Activated naive CD8-positive, alpha-beta T cell treated with anti-CD3 and anti-CD28 coated beads, Interleukin-2, amount 50 U/mL, for 24 hours (primary cell): Measurements from ENCODE around the gene GHRH.

Source experiments
- ATAC-seq: fragments of 150-1000 bp; cut with Tn5 transposase; one replicate; pipeline ENCODE4 v1.10.0; 2021
- DNase-seq: peaks from one replicate; pipeline ENCODE4 v3.0.0; 2021
- H3K27ac Mint-ChIP-seq: one replicate; pipeline ENCODE4 v1.8.0; 2021; ENCODE audit warnings: mild to moderate bottlenecking, mixed read lengths
- H3K27me3 Mint-ChIP-seq: one replicate; pipeline ENCODE4 v1.8.0; 2021; ENCODE audit warnings: mixed read lengths
- H3K36me3 Mint-ChIP-seq: one replicate; pipeline ENCODE4 v1.8.0; 2021; ENCODE audit warnings: low read depth, mixed read lengths
- H3K4me1 Mint-ChIP-seq: one replicate; pipeline ENCODE4 v1.8.0; 2021; ENCODE audit warnings: mixed read lengths
- H3K4me3 Mint-ChIP-seq: one replicate; pipeline ENCODE4 v1.8.0; 2021; ENCODE audit warnings: mild to moderate bottlenecking, moderate library complexity, mixed read lengths
- H3K9me3 Mint-ChIP-seq: one replicate; pipeline ENCODE4 v1.8.0; 2021; ENCODE audit warnings: mixed read lengths

The GHRH gene

DNA sequence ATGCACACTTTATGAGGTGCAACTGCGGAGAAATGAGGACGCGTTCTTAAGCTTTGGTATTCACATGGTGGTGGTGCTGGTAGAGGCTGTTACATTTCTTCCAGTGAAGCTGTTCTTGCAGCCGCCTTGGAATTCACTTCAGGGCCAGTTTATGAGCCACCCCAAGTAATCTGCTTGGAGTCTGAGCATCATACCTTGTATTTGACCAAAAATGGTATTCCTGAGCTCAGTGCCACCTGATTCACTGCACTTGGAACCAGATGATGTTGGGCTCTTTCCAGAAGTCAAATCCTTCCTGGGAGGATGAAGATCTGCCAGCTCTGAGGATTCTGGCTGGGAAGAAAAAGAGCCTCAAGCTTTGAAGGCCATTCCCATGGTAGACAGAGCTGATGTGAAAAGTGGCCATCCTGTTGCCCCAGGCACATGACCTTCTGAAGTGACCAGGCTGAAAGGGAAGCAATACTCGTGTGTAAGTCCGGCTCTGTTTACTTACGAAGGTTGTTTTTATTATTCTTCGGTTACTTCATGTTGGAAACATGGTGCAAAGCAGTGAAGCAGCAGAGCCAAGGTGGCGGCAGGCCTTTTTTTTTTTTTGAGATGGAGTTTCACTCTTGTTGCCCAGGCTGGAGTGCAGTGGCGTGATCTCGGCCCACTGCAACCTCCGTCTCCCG, 35.6 kb upstream of the GHRH start:
- ATAC-seq = no peak

DNA sequence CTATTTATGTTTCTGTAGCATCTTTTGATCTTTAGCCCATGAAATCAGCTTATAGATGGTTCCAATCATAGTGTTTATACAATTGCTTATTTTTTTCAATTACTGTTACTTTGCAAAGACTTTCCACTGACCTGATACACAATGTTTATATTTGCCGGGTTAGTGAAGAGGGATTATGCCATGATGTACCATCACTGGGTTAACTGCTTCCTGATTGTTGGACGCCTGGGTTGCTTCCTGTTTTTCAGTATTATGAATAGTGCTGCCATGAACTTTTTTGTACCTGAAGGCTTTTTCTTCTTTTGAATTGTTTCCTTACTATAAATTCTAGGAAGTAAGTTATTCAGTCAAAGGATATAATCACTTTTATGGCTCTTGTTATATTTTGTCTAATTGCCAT, 34.8 kb upstream of the GHRH start:
- ATAC-seq (no peak), DNase-seq (no peak)
- Mint-ChIP-seq H3K27ac (no peak overlapping the region), H3K4me3 (no peak overlapping the region), H3K27me3 (no peaks in the 10 kb centered on the region), H3K9me3 (no peaks in the 10 kb centered on the region), H3K4me1 (peaks cover 45% of the 10 kb centered on the region), H3K36me3 (peaks cover 50% of the 10 kb centered on the region)

More for the DNA sequence above, 35.6 kb upstream of the GHRH start:
- Mint-ChIP-seq H3K27ac (no peak overlapping the region), H3K4me1 (peaks cover 39% of the 10 kb centered on the region), H3K36me3 (peaks cover 53% of the 10 kb centered on the region), H3K27me3 (no peaks in the 10 kb centered on the region), H3K9me3 (no peaks in the 10 kb centered on the region), H3K4me3 (no peak overlapping the region)
- no peak for DNase-seq

DNA sequence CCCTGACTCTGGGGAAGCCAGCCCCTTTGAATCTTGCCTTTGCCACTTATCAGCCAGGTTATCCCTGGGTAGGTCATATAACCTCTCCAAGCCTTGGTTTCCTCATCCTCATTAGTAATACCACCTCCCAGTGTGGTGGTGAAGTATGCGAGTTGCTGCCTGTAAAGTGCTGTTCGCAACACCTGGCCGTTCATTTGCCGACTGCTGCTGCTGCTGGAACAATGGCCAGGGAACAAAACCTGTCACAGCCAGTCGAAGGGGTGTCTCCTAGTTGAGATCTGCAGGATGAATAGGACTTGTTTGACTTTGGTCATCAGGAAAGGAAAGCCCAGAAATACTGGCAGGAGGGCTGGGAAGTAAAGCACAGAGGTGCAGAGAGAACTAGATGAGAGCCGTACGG, 34.0 kb upstream of the GHRH start:
- ATAC-seq (no peak), DNase-seq (no peak)
- peaks cover 50% of the 10 kb centered on the region for H3K36me3 Mint-ChIP-seq
- no peaks in the 10 kb centered on the region for H3K9me3 Mint-ChIP-seq
- no peak overlapping the region for H3K27ac Mint-ChIP-seq
- H3K4me1 Mint-ChIP-seq = peaks cover 52% of the 10 kb centered on the region
- H3K27me3 Mint-ChIP-seq = no peaks in the 10 kb centered on the region
- H3K4me3 Mint-ChIP-seq = no peak overlapping the region

DNA sequence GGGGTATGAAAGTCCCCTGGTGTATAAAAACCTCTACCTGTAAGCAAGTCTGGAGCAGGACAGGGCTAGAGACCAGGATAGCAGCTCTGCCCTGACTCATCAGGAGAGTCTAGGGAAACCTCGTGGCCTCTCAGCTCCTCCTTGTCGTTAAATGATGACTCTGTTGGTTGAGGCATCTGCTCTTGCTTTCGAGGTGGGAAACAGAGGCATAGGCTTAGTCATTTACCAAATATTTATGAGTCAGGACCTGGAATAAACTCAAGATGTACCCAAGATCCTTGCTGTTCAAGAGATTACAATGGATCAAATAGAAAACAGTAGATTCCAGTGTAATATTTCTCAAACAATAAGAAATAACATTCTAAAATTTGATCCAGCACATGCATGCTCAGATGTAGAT, 33.4 kb upstream of the GHRH start:
- Mint-ChIP-seq H3K4me1 (peaks cover 52% of the 10 kb centered on the region), H3K27me3 (no peaks in the 10 kb centered on the region), H3K27ac (no peak overlapping the region), H3K36me3 (peaks cover 44% of the 10 kb centered on the region), H3K4me3 (no peak overlapping the region), H3K9me3 (no peaks in the 10 kb centered on the region)
- ATAC-seq = peak; percentile 84
- DNase-seq = no peak

DNA sequence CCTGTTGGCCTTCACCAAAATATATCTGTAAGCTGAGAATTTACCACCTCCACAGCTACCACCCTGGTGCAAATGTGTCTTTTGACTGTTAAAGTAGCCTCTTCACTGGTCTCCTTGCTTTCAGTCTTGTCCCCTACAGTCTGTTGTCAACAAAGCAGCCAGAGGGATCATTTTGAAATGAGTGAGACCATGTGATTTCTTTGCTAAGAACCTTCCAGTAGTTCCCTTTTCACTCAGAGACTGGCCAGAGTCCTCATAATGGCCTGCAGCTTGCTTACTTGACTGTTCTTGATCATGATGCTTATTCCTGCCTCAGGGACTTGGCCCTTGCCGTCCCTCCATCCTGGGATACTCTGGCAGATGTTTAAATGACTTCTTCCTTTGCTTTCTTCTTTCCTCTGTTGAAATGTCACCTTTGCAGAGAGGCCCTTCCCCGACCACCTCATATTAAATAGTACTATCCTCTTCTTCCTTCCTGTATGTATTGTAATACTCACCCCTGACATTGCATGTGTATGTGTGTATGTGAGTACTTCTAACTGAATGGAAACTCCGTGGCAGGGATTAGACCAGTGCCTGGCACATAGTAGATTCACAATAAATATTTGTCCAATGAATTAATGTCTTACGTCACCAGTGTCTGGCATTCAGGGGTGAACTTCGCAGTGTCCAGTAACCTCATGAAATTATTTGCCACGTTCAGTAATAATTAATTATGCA, 32.8 kb upstream of the GHRH start:
- H3K27me3 Mint-ChIP-seq = no peaks in the 10 kb centered on the region
- H3K9me3 Mint-ChIP-seq = no peaks in the 10 kb centered on the region
- no peak for ATAC-seq
- H3K27ac Mint-ChIP-seq = no peak overlapping the region
- H3K4me1 Mint-ChIP-seq = peaks cover 52% of the 10 kb centered on the region
- DNase-seq = no peak
- no peak overlapping the region for H3K4me3 Mint-ChIP-seq
- H3K36me3 Mint-ChIP-seq = peaks cover 42% of the 10 kb centered on the region

DNA sequence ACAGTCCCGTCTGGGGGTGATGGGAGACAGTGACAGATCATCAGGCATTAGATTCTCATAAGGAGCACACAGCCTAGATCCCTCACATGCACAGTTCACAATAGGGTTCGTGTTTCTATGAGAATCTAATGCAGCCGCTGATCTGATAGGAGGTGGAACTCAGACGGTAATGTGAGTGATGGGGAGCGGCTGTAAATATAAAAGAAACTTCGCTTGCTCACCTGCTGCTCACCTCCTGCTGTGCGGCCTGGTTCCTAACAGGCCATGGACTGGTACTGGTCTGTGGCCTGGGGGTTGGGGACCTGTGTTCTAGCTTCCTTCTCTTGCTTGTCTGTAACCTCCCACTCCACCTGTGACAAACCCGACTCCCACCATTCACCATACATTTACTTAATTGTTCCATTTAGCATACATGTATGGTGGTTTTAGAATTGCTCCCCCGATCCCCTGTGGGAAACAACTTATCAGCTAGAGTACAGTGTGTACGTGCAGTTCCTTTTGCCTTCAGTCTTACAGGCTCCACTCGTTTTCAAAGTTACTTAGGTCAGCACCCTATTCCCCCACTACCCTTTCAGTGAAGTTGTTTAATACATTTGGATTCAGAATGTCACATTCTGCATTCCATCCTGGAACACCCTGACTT, 31.8 kb upstream of the GHRH start:
- Mint-ChIP-seq H3K4me3 (no peak overlapping the region), H3K4me1 (peaks cover 57% of the 10 kb centered on the region), H3K27me3 (no peaks in the 10 kb centered on the region), H3K36me3 (peaks cover 38% of the 10 kb centered on the region), H3K9me3 (no peaks in the 10 kb centered on the region), H3K27ac (peak overlapping the region; percentile 15)
- DNase-seq = no peak
- no peak for ATAC-seq

DNA sequence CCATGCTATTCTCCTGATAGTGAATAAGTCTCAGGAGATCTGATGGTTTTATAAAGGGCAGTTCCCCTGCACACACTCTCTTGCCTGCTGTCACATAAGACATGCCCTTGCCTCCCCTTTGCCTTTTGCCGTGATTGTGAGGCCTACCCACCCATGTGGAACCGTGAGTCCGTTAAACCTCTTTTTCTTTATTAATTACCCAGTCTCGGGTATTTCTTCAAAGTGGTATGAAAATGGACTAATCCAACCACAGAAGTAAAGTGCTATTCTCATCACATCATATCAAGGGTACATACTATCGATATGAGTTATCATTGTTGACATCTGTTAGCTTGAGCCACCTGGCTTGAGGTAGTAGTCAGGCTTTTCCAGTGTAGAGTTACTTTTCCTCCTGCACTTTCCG, 30.1 kb upstream of the GHRH start:
- Mint-ChIP-seq H3K4me3 (peak overlapping the region; percentile 35), H3K27ac (no peak overlapping the region), H3K27me3 (no peaks in the 10 kb centered on the region), H3K9me3 (no peaks in the 10 kb centered on the region), H3K4me1 (peaks cover 56% of the 10 kb centered on the region), H3K36me3 (peaks cover 33% of the 10 kb centered on the region)
- ATAC-seq (no peak), DNase-seq (no peak)

DNA sequence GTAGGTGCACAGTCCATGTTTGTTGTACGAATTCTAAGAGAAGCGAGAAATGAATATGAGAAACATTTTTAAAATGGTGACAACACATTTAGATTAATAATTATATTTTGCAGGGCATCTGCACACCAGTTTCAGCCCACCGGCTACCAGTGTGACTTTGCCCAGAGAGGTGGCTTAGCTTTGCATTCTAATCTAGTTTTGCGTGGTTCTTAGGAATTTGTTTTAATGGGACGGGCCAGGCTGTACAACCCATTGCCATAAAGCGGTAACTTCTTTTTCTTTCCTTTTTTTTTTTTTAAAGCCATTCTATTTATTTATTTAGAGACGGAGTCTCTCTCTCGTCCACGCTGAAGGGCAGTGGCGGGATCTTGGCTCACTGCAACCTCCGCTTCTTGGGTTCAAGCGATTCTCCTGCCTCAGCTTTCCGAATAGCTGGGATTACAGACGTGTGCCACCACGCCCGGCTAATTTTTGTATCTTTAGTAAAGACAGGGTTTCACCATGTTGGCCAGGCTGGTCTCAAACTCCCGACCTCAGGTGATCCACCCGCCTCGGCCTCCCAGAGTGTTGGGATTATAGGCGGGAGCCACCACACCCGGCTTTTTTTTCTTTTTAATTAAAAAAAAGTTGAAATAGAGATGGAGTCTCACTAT, 28.7 kb upstream of the GHRH start:
- Mint-ChIP-seq H3K4me1 (peaks cover 44% of the 10 kb centered on the region), H3K4me3 (peak overlapping the region; percentile 87), H3K9me3 (no peaks in the 10 kb centered on the region), H3K27ac (peak overlapping the region; percentile 96), H3K27me3 (no peaks in the 10 kb centered on the region), H3K36me3 (peaks cover 30% of the 10 kb centered on the region)
- DNase-seq = no peak
- no peak for ATAC-seq

DNA sequence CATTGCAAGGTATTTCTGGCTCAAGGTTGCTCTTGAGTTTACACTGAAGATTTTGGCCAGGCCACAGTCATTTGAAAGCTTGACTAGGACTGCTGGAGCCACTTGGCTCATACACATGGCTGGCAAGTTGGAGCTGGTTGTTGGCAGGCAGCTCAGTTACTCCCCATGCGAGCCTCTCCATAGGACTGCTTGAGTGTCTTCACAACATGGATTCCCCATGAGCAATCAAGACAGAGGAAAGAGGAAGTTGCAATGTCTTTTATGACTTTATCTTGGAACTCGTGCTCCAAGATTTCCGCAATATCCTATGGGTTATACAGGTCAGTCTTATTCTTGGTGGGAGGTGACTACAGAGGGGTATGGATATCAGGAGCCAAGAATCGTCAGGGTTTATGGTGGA, 26.5 kb upstream of the GHRH start:
- Mint-ChIP-seq H3K4me1 (peaks cover 24% of the 10 kb centered on the region), H3K36me3 (peaks cover 18% of the 10 kb centered on the region), H3K9me3 (no peaks in the 10 kb centered on the region), H3K4me3 (peak overlapping the region; percentile 87), H3K27me3 (no peaks in the 10 kb centered on the region), H3K27ac (no peak overlapping the region)
- ATAC-seq (no peak), DNase-seq (no peak)

DNA sequence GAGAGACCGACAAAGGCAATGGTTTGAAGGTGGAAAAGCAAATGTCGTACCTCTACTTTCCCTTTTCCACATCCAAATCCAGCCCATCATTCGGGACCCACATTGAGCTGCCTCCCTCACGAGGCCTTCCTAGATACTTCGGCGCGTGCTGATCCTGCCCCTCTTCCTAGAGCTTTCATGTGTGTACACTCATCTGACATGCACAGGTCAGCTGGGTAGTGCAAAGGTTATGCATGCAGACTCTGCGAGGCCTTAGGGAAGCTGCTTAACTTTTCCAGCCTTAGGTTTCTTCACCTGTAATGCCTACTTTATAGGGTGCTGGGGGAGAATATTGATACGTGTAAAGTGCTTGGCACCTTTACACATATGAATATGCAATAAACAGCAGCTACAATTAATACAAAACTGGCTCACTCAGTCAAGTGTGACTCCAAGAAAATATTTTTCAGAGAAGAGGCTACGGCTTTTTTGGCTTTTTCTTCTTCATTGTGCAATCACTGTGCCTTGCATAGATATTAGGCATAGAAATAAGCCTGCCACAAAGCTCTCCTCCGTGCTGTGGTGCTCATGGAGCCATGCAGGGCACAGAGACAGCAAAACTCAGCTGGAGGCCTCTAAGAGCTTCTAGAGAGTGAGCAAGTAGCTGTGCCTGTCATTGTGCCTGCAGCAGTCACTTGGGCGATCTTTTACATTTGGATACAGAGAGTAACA, 24.2 kb upstream of the GHRH start:
- H3K4me3 Mint-ChIP-seq = no peak overlapping the region
- H3K27ac Mint-ChIP-seq = no peak overlapping the region
- DNase-seq = no peak
- peaks cover 9% of the 10 kb centered on the region for H3K4me1 Mint-ChIP-seq
- H3K27me3 Mint-ChIP-seq = no peaks in the 10 kb centered on the region
- peaks cover 2% of the 10 kb centered on the region for H3K36me3 Mint-ChIP-seq
- no peaks in the 10 kb centered on the region for H3K9me3 Mint-ChIP-seq
- no peak for ATAC-seq

DNA sequence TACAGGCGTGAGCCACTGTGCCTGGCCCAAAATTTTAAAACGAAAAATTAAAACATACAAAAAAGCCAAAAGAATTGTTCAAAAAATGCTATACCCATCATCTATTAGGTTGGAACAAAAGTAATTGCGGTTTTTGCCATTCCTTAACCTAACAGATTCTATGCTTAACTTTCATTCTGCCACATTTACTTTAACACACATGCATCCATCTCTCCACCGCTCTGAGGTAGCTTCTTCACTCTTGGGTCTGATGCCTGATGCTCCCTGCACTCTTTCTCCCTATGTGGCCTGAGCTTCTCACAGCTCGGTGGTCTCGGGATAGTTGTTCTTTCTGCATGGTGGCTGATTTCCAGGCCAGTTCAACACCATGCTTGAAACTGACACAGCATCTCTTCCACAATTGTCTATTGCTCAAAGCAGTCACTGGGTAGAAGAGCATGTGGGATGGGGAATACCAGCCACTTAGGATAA, 23.1 kb upstream of the GHRH start:
- Mint-ChIP-seq H3K4me1 (peaks cover 6% of the 10 kb centered on the region), H3K36me3 (peaks cover 2% of the 10 kb centered on the region), H3K9me3 (no peaks in the 10 kb centered on the region), H3K27me3 (no peaks in the 10 kb centered on the region), H3K27ac (no peak overlapping the region), H3K4me3 (no peak overlapping the region)
- DNase-seq = no peak
- ATAC-seq = no peak

DNA sequence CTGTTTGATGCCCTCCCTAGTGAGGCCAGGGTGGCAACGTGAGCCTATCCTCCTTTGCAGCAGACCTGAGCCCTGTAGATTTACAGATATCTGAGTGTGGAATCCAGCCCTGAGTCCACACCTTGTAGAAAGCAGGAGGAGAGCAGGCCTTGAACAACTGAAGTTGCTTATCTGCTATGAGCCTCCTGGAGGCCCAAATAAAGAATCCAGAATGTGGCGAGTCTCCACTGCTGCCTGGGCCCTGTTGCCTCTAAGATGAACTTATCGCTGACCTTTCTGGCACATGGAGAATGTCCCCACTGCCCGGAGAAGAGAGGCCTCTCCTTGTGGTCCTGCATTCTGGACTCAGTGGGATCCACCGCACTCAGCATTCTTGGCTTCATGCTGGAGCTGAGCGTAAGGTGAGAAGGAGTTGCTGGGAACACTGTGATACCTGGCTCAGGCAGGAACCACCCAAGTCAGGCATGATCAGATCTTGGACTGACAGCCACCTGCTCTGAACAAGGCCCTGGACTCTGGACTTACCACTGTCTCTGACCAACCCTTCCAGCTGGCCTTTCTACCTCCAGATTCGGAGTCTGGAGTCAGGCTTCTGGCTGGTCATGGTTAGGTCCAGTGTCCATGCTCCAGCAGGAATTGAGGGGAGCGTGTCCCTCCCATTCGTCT, 22.0 kb upstream of the GHRH start:
- Mint-ChIP-seq H3K36me3 (no peaks in the 10 kb centered on the region), H3K4me3 (no peak overlapping the region), H3K9me3 (no peaks in the 10 kb centered on the region), H3K4me1 (peaks cover 2% of the 10 kb centered on the region), H3K27ac (no peak overlapping the region), H3K27me3 (no peaks in the 10 kb centered on the region)
- ATAC-seq (no peak), DNase-seq (no peak)

DNA sequence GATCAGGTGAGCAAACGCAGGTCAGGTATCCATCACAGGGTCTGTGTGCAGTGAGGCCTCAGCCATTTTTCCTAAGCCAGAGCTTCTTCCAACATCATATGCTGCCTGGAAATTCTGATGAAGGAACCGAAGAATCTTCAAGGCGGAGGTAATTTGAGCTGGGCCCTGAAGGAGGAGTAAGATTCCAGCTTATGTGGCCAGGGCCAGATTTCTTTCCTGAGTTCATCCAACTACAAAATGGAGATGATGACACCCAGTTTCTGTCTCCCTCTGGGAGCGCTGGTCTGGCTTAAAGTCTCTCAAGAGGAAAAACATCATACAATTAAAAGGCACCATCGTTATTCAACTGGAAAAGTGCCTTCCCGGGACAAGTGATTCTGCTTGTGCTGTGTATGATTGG, 20.9 kb upstream of the GHRH start:
- H3K4me1 Mint-ChIP-seq = no peaks in the 10 kb centered on the region
- H3K4me3 Mint-ChIP-seq = no peak overlapping the region
- H3K36me3 Mint-ChIP-seq = no peaks in the 10 kb centered on the region
- no peak overlapping the region for H3K27ac Mint-ChIP-seq
- no peaks in the 10 kb centered on the region for H3K27me3 Mint-ChIP-seq
- no peaks in the 10 kb centered on the region for H3K9me3 Mint-ChIP-seq
- DNase-seq = no peak
- ATAC-seq = no peak

DNA sequence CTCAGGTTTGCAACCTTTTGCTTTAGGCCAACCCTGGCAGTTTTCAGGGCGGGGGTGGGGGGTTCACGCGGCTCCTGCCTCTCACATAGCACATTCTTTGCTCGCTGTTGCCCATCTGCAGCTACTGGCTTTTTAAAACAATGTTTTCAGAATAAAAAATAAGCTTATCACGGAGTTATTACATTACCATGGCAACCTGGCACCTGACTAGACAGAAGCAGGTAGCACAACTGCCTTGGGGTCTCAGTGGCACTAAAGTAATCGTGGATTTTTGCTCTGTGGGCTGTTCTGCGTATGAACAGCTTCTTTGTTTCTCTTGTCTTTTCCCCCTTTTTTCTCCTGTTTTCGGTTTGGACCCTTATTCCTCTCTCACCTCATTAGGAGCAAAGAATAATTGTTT, 18.8 kb upstream of the GHRH start:
- no peak for DNase-seq

More for the DNA sequence above, 18.8 kb upstream of the GHRH start:
- ATAC-seq = no peak
- H3K36me3 Mint-ChIP-seq = no peaks in the 10 kb centered on the region
- peaks cover 10% of the 10 kb centered on the region for H3K4me1 Mint-ChIP-seq
- H3K27me3 Mint-ChIP-seq = no peaks in the 10 kb centered on the region
- H3K4me3 Mint-ChIP-seq = no peak overlapping the region
- H3K9me3 Mint-ChIP-seq = no peaks in the 10 kb centered on the region
- no peak overlapping the region for H3K27ac Mint-ChIP-seq
